Omental fat pad (tissue), 4 donors: ENCODE results near the gene SWSAP1. TPM values are rescaled to one million over a fixed set of nuclear protein-coding genes. Genes with fewer than 3 reads are reported as not detected.

Experiments
- ATAC-seq: fragments of 150-250 bp; one replicate; pipeline ENCODE4 v1.9.1; 2016; ENCODE audit warnings: mild to moderate bottlenecking, moderate library complexity; ENCODE audit not compliant: low FRiP score
- DNase-seq: peaks from one replicate; pipeline ENCODE4 v3.0.0-alpha.2; 2019; ENCODE audit warnings: low spot score
- small RNA-seq: library from RNA; depleted of rRNA; stranded (forward); fragments of <200 nt; gene quantifications from one replicate; pipeline ENCODE3, GENCODE V24; 2016
- total RNA-seq, 4 donors: library from RNA; depleted of rRNA; stranded (reverse); fragments of >200 nt; gene quantifications; one replicate each; pipeline ENCODE4 v1.1.0, GENCODE V29; 2016
- TF ChIP-seq, protein P1 (sequence below), 3 donors: fragments of 450-650 bp; IDR thresholded peaks; one replicate each; pipeline ENCODE4 v1.5.1; 2016 to 2017; ENCODE audit warnings: antibody characterized with exemption in 3 of 3, mild to moderate bottlenecking in 3 of 3, moderate library complexity in 2 of 3

SWSAP1 gene
- total RNA-seq, 4 donors from 2014 or later: 0.48 to 3.8 (median 1.6) TPM

DNA sequence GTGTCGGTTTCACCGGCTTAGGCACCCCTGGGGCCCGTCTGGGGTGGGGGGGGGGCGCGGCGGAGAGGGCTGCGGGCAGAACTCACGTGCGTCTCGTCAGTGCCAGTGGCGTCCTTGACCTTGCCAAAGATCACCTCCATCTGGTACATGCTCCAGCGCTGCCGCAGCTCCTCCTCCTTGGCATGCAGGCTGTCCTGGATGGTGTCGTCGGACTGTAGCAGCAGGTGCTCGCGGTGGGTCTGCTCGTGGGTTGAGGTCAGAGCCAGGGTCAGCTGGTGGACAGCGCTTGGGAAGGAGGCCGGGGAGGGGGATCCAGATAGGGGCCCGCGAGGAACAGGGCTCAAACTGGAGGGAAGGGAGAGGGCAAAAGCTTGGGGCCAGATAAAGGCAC lies 49.3 kb downstream of the SWSAP1 start:
- DNase-seq: no peak
- TF ChIP-seq, protein P1, sequence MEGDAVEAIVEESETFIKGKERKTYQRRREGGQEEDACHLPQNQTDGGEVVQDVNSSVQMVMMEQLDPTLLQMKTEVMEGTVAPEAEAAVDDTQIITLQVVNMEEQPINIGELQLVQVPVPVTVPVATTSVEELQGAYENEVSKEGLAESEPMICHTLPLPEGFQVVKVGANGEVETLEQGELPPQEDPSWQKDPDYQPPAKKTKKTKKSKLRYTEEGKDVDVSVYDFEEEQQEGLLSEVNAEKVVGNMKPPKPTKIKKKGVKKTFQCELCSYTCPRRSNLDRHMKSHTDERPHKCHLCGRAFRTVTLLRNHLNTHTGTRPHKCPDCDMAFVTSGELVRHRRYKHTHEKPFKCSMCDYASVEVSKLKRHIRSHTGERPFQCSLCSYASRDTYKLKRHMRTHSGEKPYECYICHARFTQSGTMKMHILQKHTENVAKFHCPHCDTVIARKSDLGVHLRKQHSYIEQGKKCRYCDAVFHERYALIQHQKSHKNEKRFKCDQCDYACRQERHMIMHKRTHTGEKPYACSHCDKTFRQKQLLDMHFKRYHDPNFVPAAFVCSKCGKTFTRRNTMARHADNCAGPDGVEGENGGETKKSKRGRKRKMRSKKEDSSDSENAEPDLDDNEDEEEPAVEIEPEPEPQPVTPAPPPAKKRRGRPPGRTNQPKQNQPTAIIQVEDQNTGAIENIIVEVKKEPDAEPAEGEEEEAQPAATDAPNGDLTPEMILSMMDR (IDR thresholded peaks at IDR 0.05): no peak
- ATAC-seq: no peak

Small RNA genes within 50 kb of the gene (small RNA-seq; reads per million reads assigned to genes)
- not detected for gene RF00019

Other genes starting within 250 kb of the SWSAP1 start
- 1 to 10 TPM; 1.2 to 2.8 (median 1.5) TPM for gene SPC24, start 218.9 kb upstream of the SWSAP1 start, total RNA-seq
- gene KANK2, start 177.1 kb upstream of the SWSAP1 start, total RNA-seq: 100 to 1,000 TPM; 177 to 383 (median 325) TPM
- gene ANGPTL8, start 135.0 kb upstream of the SWSAP1 start, total RNA-seq: 1 to 10 TPM; 1.2 to 4.7 (median 2.9) TPM
- gene DOCK6, start 112.1 kb upstream of the SWSAP1 start, total RNA-seq: 100 to 1,000 TPM in 1 of 4 donors, 10 to 100 TPM in 3; 17.1 to 109 (median 41.4) TPM
- gene TSPAN16, start 78.5 kb upstream of the SWSAP1 start, total RNA-seq: not detected
- gene RAB3D, start 35.0 kb upstream of the SWSAP1 start, total RNA-seq: 10 to 100 TPM in 3 of 4 donors, 1 to 10 TPM in 1; 8.6 to 33.3 (median 16.8) TPM
- 100 to 1,000 TPM; 144 to 252 (median 185) TPM for gene TMEM205, start 28.4 kb upstream of the SWSAP1 start, total RNA-seq
- gene CCDC159, start 28.1 kb upstream of the SWSAP1 start, total RNA-seq: 10 to 100 TPM; 12.0 to 22.4 (median 16.6) TPM
- gene PLPPR2, start 19.2 kb upstream of the SWSAP1 start, total RNA-seq: 10 to 100 TPM in 3 of 4 donors, 1 to 10 TPM in 1; 10.0 to 30.6 (median 13.9) TPM
- gene EPOR, start 9.6 kb downstream of the SWSAP1 start, total RNA-seq: 10 to 100 TPM in 1 of 4 donors, 1 to 10 TPM in 3; 3.8 to 13.7 (median 6.3) TPM
- gene RGL3, start 44.6 kb downstream of the SWSAP1 start, total RNA-seq: 10 to 100 TPM in 1 of 4 donors, 1 to 10 TPM in 3; 5.9 to 22.9 (median 7.3) TPM
- gene ODAD3, start 60.5 kb downstream of the SWSAP1 start, total RNA-seq: under 1 TPM in 1 of 4 donors, not detected in 3; 0.46 TPM
- gene PRKCSH, start 61.0 kb downstream of the SWSAP1 start, total RNA-seq: 100 to 1,000 TPM in 1 of 4 donors, 10 to 100 TPM in 3; 65.6 to 101 (median 87.6) TPM
- gene ELAVL3, start 106.4 kb downstream of the SWSAP1 start, total RNA-seq: not detected
- gene ZNF653, start 131.2 kb downstream of the SWSAP1 start, total RNA-seq: 1 to 10 TPM; 3.3 to 8.4 (median 5.3) TPM
- 10 to 100 TPM; 25.0 to 63.1 (median 33.2) TPM for gene ECSIT, start 154.5 kb downstream of the SWSAP1 start, total RNA-seq
- 10 to 100 TPM in 2 of 4 donors, 1 to 10 TPM in 2; 6.4 to 43.8 (median 14.5) TPM for gene CNN1, start 164.2 kb downstream of the SWSAP1 start, total RNA-seq
- gene ELOF1, start 184.6 kb downstream of the SWSAP1 start, total RNA-seq: 10 to 100 TPM; 32.0 to 39.8 (median 33.7) TPM
- gene ACP5, start 203.0 kb downstream of the SWSAP1 start, total RNA-seq: 100 to 1,000 TPM in 1 of 4 donors, 10 to 100 TPM in 3; 24.4 to 133 (median 36.1) TPM
- gene ZNF627, start 222.8 kb downstream of the SWSAP1 start, total RNA-seq: 10 to 100 TPM in 1 of 4 donors, 1 to 10 TPM in 3; 5.4 to 12.1 (median 6.2) TPM